Measurements from ENCODE around the gene EFHC1.
"Not testable (repeated sequence)": the region's sequence is repeated elsewhere in the genome, so short reads cannot be mapped to it uniquely, and the experiment has no call there.

EFHC1 gene

GRCh38 chr6:52399511-52400312 lies 20.4 kb upstream of the EFHC1 start:
- DNase-seq: peak; percentile 62 to 65

GRCh38 chr6:52400313-52401041 lies 19.7 kb upstream of the EFHC1 start:
- no peak for DNase-seq

- no peak for DNase-seq
These were observed 17.1 kb upstream of the EFHC1 start for GRCh38 chr6:52403086-52403485.

- DNase-seq: no peak
These were observed 16.5 kb upstream of the EFHC1 start for GRCh38 chr6:52403627-52404026.

- DNase-seq: no peak
These were observed 14.9 kb upstream of the EFHC1 start for GRCh38 chr6:52405243-52405642.

GRCh38 chr6:52407467-52407866 lies 12.7 kb upstream of the EFHC1 start:
- peak; percentile 69 to 73 for DNase-seq

- DNase-seq: no peak
These were observed 10.6 kb upstream of the EFHC1 start for GRCh38 chr6:52409499-52409898.

- no peak for DNase-seq
These were observed 9.2 kb upstream of the EFHC1 start for GRCh38 chr6:52410979-52411378.

- DNase-seq: no peak
These were observed 8.2 kb upstream of the EFHC1 start for GRCh38 chr6:52411911-52412310.

- DNase-seq: no peak
These were observed 4.8 kb upstream of the EFHC1 start for GRCh38 chr6:52415333-52415732.

GRCh38 chr6:52415917-52416628 lies 4.1 kb upstream of the EFHC1 start:
- DNase-seq: peak in 1 of 2 experiments; percentile 10

- DNase-seq: peak; percentile 55 to 68
These were observed 3.5 kb upstream of the EFHC1 start for GRCh38 chr6:52416629-52417151.

GRCh38 chr6:52417675-52418111 lies 2.4 kb upstream of the EFHC1 start:
- no peak for DNase-seq

- DNase-seq: no peak
These were observed 1.5 kb upstream of the EFHC1 start for GRCh38 chr6:52418606-52419005.

- DNase-seq: no peak
These were observed 671 bp downstream of the EFHC1 start for GRCh38 chr6:52420668-52421358.

- no peak for DNase-seq
These were observed 2.0 kb downstream of the EFHC1 start for GRCh38 chr6:52422156-52422555.

- no peak for DNase-seq
These were observed 3.3 kb downstream of the EFHC1 start for GRCh38 chr6:52423448-52423847.

GRCh38 chr6:52423971-52424381 lies 3.8 kb downstream of the EFHC1 start:
- DNase-seq: no peak

- DNase-seq: no peak
These were observed 4.4 kb downstream of the EFHC1 start for GRCh38 chr6:52424513-52424912.

- DNase-seq: no peak
These were observed 6.5 kb downstream of the EFHC1 start for GRCh38 chr6:52426667-52427066.

GRCh38 chr6:52433294-52433693 lies 13.2 kb downstream of the EFHC1 start:
- DNase-seq: not testable (repeated sequence)

- no peak for DNase-seq
These were observed 15.2 kb downstream of the EFHC1 start for GRCh38 chr6:52435345-52435744.

GRCh38 chr6:52438926-52439325 lies 18.8 kb downstream of the EFHC1 start:
- DNase-seq: no peak
